HL-60/S4 treated with phorbol 12-myristate 13-acetate at 8.2 ng/mL for 4 days and 3 days (cell line): ENCODE measurements around the gene UBE2C.

Source experiments
- in situ Hi-C: fragments of 300-500 bp; cut with MboI; formaldehyde crosslinking; loops from 2 replicates; pipeline ENCODE4 v1.15.0; 2022; ENCODE audit warnings: low sequenced_read_pairs

The UBE2C gene

GRCh38 chr20:45853484-45853883 lies 41.0 kb downstream of the UBE2C start:
- in situ Hi-C loops: no loop called here

GRCh38 chr20:45857114-45857881 lies 44.9 kb downstream of the UBE2C start, which contains the start of the genes ACOT8 and ZSWIM3:
ACOT8 (minus strand) TSS chr20:45857392; CDS start chr20:45857315, 77 bp downstream.
ZSWIM3 (plus strand) TSS chr20:45857614; CDS start chr20:45857826, 212 bp downstream.
- in situ Hi-C loops: no loop called here

GRCh38 chr20:45857882-45858216 lies 45.4 kb downstream of the UBE2C start:
- in situ Hi-C loops: no loop called here

GRCh38 chr20:45859916-45860315 lies 47.5 kb downstream of the UBE2C start:
- in situ Hi-C loops: no loop called here

GRCh38 chr20:45860560-45861220 lies 48.2 kb downstream of the UBE2C start:
- in situ Hi-C loops: no loop called here

GRCh38 chr20:45861221-45862075 lies 49.0 kb downstream of the UBE2C start:
- in situ Hi-C loops: no loop called here

GRCh38 chr20:45863543-45864470 lies 51.4 kb downstream of the UBE2C start:
- in situ Hi-C loops: no loop called here

- in situ Hi-C loops: no loop called here
Observed at GRCh38 chr20:45866454-45866853, 54.0 kb downstream of the UBE2C start.
